ENCODE measurements around the gene SPO11.

SPO11 gene

DNA sequence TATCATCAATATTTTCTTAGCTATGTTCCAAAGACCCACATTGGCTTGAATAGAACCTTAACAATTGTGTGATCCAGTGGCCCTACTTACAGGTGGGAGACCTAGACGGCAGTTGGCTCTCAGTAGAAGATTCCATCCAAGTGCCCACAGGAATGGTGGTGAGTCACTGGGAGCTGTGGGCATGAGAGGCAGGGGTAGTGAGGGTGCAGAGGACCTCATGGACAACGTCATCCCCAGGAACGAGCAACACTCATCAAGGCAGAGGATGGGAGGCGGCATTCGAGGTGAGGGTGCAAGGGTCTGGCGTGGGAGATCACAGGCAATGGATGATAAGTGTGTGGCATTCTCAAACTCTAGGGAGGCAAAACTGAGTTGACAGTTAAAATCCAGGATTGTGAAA is 17.5 kb upstream of the SPO11 start:
- DNase-seq, result no peak

- DNase-seq, result no peak
Observed at GRCh38 chr20:57313230-57313629, 16.4 kb upstream of the SPO11 start.

DNA sequence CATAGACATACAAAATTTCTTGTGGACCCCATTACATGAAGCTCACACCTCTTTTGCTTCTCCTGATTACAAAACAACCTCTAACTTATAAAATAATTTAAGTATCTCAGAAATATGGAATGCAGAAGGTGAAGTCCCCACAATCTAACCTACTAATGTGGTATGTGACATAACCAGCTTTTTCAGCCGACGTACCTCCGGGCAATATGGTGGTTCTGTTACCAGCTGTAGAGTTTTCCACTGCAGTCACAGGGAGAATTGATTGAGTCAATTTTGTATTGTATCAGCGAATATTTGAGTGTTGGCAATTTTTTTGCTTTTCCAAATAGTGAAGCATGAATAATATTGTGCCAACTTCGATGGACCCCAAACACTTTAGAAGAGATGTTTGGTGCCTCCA is 15.7 kb upstream of the SPO11 start:
- no peak for DNase-seq

- DNase-seq, result no peak
Observed at GRCh38 chr20:57315083-57315975, 14.3 kb upstream of the SPO11 start.

- DNase-seq, result no peak
Observed at GRCh38 chr20:57315976-57316480, 13.6 kb upstream of the SPO11 start.

DNA sequence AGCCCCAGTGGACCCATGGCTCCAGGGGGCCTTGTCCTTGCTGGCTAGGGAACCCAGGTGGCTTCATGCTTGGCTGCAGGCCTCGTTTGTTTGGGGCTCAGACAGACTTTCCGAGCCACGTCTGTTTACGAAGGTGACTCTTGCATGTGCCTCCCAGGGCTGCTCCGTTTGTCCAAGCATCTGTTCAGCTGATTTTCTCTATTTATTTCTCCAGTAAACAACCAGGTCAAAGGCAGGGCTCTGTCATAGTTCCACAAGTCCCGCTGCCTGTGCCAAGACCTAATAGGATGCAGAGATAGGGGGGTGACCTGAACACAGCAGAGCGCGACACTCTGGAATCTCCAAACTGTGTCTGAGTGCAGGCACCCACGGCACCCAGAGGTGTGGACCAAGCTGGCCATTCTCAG is 12.8 kb upstream of the SPO11 start:
- DNase-seq, result no peak

DNA sequence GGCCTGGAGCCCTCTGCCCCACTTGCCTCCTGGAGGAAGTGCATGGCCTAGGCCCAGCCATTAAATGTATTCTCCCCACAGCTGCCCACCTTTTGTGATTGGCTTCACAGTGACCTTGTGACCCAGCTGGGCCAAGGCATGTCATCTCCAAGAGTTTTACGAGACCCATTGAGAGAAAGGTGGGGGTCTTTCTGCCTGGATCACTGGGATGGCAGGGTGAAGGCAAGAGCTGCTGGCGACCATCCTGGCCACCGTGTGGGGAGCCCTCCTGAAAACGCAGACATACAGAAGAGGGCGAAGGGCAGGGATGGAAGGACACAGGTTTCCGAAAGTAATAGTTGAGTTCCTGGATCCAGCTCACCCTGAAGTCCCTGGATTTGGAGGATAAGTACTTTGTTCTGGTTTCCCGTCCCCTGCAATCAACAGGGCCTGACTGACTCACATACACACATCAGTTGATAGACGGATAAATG is 12.3 kb upstream of the SPO11 start:
- no peak for DNase-seq

- DNase-seq, result no peak
Observed at GRCh38 chr20:57317789-57318371, 11.7 kb upstream of the SPO11 start.

DNA sequence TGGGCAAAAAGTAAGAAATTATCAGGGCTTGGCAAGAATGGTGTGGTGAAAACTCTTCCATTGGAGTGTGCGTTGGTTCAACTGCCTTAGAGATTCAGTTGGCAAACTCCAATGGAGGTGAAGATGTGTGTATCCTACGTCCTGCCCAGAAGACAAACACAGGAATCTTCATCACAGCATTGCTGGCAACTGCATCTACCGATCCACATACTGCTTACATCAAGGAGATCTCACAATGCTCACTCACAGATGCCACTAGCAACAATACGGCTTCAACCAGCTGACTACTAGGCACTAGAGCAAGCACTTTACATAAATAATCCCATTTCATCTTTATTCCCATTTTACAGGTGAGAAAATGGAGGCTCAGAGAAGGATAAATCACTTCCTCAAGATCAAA is 10.0 kb upstream of the SPO11 start:
- no peak for DNase-seq

- DNase-seq, result no peak
Observed at GRCh38 chr20:57320358-57320757, 9.2 kb upstream of the SPO11 start.

- DNase-seq, result no peak
Observed at GRCh38 chr20:57321142-57321541, 8.5 kb upstream of the SPO11 start.

DNA sequence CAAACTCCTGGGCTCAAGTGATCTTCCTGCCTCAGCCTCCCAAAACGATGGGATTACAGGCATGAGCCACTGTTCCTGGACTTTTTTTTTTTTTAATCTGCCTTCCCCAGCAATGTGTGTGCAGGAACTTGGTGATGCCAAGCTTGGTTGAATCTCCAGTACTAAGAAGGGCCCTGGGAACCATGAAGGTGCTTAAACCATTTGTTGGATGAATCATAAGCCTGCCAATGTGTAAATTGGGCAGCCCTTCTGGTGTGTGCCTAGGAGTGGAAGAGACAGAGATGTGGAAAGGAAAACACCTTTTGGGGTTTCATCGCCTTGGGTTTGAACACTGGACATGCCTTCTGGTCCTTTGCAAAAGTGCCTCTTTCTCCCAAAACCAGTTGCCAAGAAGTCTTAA is 7.1 kb upstream of the SPO11 start:
- no peak for DNase-seq

GRCh38 chr20:57323034-57323433 is 6.6 kb upstream of the SPO11 start:
- DNase-seq, result no peak

- no peak for DNase-seq
Observed at GRCh38 chr20:57325632-57326356, 3.8 kb upstream of the SPO11 start.

DNA sequence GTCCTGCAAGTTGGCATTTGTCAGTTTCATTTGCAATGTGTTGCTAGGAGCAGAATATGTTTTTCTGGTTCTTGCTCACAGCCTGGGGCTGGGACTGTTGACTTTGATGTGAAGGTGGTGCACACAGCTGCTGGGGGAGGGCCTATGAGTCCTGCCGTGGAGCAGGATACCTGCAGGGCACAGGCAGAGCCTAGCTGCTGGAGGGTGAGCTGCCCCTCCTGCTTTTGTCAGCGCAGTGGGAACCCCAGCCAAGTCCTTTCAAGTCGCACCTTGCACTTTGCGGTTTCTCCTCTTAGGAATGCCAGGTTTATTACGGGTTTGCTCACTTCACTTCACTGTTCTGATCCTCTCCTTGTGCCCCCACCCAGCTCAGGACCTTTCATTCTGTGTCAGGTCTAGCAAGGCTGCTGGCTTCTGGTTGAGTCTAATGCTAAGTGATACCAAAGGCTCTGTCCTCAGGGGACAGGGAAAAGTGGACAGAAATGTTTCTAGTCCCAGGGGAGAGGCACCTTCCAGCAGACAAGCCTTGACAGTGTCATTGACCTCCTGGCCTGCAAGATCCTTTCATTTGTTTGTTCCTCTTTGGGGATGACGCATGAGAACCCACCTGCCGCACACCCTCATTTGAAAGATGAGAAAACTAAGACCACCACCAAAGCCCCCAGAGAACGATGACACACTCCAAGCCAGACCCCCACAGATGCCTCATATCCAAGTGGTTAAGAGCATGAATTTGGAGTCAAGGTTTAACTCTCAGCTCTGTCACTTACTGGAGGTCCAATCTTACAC is 2.7 kb upstream of the SPO11 start:
- no peak for DNase-seq

DNA sequence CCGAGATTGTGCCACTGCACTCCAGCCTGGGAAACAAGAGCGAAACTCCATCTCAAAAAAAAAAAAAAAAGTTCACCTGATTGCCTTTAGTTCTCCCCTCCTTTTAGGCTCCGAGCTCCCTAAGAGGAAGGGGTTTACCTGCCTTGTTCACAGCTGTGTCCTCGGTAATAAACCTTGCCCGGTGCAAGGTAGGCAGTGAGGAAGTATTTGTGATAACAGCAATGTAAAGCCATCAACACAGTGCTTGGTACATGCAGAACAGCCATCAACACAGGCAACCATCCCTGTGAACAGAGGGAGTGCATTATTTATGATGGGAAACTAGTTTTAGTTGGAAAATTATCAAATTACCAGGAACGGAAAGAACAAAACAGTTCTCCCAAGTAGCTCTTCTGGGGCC is 1.8 kb upstream of the SPO11 start:
- DNase-seq, result no peak

DNA sequence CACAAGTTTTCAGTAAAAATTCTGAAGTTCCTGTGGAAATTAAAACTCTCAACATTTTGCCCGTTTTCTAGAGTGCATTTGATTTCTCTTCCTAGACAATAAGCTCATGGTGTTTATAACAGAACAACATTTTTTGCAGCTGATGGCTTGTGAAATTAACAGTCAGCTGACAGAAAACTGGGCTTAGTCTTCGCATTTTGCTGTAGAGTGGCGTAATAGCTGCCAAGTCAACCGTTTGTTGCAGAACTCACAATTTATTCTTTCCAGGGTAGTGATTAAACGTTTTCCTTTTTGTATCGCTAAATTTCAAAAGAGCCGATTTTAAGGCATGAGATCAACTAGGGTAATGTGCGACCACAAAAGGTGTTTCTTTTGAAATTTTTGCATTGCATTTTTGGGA is 1.4 kb downstream of the SPO11 start:
- no peak for DNase-seq

- no peak for DNase-seq
Observed at GRCh38 chr20:57332105-57333089, 2.8 kb downstream of the SPO11 start.

- no peak for DNase-seq
Observed at GRCh38 chr20:57335392-57335791, 5.8 kb downstream of the SPO11 start.

DNA sequence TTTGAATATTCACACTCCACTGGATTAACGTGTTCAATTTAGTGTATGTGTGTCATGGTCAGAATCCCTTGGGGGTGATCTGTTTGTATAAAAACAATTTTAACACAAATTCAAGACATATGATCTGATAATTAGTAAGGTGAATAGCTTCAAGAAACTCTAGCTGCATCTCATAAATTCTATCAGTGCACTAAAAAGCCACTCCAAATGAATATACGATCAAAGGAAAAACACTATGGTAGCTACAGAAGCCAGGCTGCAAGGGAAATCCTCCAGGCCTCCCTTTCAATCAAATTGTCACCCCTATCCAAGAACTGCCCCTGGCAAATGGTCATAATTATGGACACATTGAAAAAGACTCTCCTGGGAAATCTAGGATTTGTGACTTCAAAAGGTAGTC is 12.1 kb downstream of the SPO11 start:
- DNase-seq, result no peak

DNA sequence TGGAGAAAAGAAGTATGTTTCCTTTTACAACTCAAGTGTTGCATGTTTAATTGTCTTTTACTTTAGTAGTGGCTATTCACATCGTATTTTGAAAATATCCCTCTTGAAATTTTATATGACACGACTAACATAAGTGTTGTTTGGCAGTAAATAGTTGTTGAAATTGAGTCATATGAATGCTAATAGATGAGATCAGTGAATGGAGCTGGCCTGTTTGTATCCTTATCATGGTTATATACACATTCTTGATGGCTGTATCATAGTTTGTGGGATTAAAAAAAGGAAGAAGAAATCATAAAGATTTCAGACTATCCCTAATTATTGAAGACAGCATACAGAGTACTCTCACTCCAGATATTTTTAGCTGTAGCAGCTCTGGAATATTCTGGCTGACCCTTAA is 13.2 kb downstream of the SPO11 start:
- DNase-seq, result no peak

GRCh38 chr20:57346477-57346876 is 16.9 kb downstream of the SPO11 start:
- DNase-seq, result peak; percentile 43

Data from NK-92 treated with Interleukin-12 subunit alpha and Interleukin-12 subunit beta, amount 100 ng/mL, for 24 hours (cell line).